HUES64 (cell line): Measurements from ENCODE around the gene ARPC2.

Experiments
- H3K27ac ChIP-seq: 2 replicates; pipeline ENCODE4 v1.7.0; 2013; ENCODE audit warnings: low read depth, low read length, inconsistent platforms
- H3K27me3 ChIP-seq: 2 replicates; pipeline ENCODE4 v1.6.1; 2013; ENCODE audit warnings: mild to moderate bottlenecking, low read length; ENCODE audit not compliant: insufficient read depth
- H3K36me3 ChIP-seq: 2 replicates; pipeline ENCODE4 v1.6.1; 2013; ENCODE audit warnings: mild to moderate bottlenecking, low read length; ENCODE audit not compliant: insufficient read depth
- H3K4me1 ChIP-seq: 2 replicates; pipeline ENCODE4 v1.6.1; 2013; ENCODE audit warnings: mild to moderate bottlenecking, low read length, moderate library complexity; ENCODE audit not compliant: insufficient read depth
- H3K4me3 ChIP-seq: 2 replicates; pipeline ENCODE4 v1.5.1; 2013; ENCODE audit warnings: mild to moderate bottlenecking, low read length, moderate library complexity
- H3K9ac ChIP-seq: 2 replicates; pipeline ENCODE4 v1.6.1; 2013; ENCODE audit warnings: mild to moderate bottlenecking, low read depth, low read length
- H3K9me3 ChIP-seq: 2 replicates; pipeline ENCODE4 v1.6.1; 2013; ENCODE audit warnings: low read depth, low read length; ENCODE audit not compliant: insufficient read depth
- WGBS: fragments of 150-250, 120-280 bp; methylation state at CpG from one replicate; pipeline ENCODE4 v1.1.7; 2013; ENCODE audit warnings: missing lambda C conversion rate; 5-methylcytosine and 5-hydroxymethylcytosine counted together

The ARPC2 gene

DNA sequence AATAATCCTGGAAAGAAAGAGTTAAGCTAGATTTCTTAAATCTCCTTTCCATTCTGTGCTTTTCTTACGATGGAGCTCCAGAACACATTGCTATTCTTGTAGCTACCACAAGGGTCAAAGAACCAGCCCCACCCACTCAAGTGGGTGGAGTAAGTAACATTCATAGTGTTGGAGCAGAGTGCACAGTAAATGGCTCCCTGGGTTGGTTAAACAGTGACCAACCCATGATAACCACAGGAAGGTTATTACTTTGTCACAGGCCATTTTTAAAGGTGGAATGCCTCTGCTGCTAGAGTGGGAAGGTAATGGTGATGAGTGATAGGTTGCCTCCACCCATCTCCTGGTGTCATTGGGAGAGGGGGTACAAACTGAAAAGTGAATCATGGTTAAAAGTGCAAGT, 13.9 kb downstream of the ARPC2 start:
- Histone ChIP-seq H3K4me3 (no peak overlapping the region), H3K9ac (no peak overlapping the region), H3K9me3 (no peaks in the 10 kb centered on the region), H3K36me3 (peaks cover 89% of the 10 kb centered on the region), H3K27me3 (no peaks in the 10 kb centered on the region), H3K27ac (no peak overlapping the region), H3K4me1 (no peaks in the 10 kb centered on the region)
- WGBS, result 83% methylated on average over 1 of the region's 1 CpG

DNA sequence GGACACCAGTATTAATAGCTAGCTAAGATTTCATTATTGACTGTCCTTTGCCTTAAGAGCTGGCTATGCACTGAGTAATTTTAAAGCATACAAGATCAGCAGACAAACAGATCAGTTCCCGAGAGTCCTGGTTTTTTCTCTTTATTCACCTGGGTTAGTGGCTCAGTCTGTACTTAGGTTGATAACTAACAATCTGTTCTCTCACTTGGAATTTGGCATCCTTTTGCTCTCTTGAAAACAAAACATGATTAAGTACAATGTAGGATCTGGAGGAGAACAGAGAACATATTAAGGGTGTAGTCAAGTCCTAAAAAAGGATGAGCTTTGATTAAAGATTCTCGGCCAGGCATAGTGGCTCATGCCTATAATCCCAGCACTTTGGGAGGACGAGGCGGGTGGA, 16.6 kb downstream of the ARPC2 start:
- Histone ChIP-seq H3K4me3 (no peak overlapping the region), H3K27me3 (no peaks in the 10 kb centered on the region), H3K36me3 (peaks cover 98% of the 10 kb centered on the region), H3K27ac (no peak overlapping the region), H3K9ac (no peak overlapping the region), H3K4me1 (no peaks in the 10 kb centered on the region), H3K9me3 (no peaks in the 10 kb centered on the region)
- 97% methylated on average over 4 of the region's 4 CpGs for WGBS

DNA sequence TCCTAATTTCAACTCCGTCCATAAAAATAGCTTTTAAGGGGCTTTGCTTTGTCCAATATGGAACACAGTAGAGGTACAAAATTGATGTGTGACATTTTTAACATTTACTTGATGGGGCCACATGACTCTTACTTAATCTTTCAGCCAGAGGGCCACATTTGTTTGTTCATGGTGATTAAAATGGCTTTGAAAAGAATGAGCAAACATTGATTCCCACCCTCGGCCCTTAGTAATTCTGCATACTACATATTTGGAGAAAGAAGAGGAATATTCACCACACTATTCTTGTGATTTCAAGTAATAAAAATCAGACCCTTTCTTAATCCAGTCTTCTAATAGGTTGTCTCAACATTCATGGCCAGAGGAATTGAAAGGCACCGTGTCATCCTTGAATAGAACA, 17.5 kb downstream of the ARPC2 start:
- H3K27me3 ChIP-seq, result no peaks in the 10 kb centered on the region
- H3K9me3 ChIP-seq, result no peaks in the 10 kb centered on the region
- H3K4me1 ChIP-seq, result no peaks in the 10 kb centered on the region
- peaks cover 98% of the 10 kb centered on the region for H3K36me3 ChIP-seq
- no peak overlapping the region for H3K4me3 ChIP-seq
- WGBS, result 84% methylated on average over 2 of the region's 3 CpGs
- no peak overlapping the region for H3K9ac ChIP-seq
- H3K27ac ChIP-seq, result no peak overlapping the region

DNA sequence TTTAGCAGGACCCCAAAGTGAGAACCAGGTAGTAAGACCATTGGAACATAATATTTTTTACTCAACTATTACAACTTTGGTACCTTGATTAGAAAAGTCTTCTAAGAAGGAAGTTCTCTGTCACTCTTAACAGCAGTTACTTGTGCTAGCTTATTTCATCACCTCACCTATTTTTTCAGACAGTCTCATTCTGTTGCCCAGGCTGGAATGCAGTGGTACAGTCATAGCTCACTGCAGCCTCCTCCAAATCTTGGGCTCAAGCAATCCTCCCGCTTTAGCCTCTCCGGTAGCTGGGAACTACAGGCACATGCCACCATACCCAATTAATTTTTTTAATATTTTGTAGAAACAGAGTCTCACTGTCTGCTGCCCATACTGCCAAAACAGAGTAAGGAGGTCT, 18.0 kb downstream of the ARPC2 start:
- H3K4me1 ChIP-seq, result no peaks in the 10 kb centered on the region
- no peaks in the 10 kb centered on the region for H3K9me3 ChIP-seq
- H3K36me3 ChIP-seq, result peaks cover 98% of the 10 kb centered on the region
- H3K27ac ChIP-seq, result no peak overlapping the region
- WGBS, result 92% methylated on average over 2 of the region's 2 CpGs
- no peaks in the 10 kb centered on the region for H3K27me3 ChIP-seq
- H3K9ac ChIP-seq, result no peak overlapping the region
- H3K4me3 ChIP-seq, result no peak overlapping the region

DNA sequence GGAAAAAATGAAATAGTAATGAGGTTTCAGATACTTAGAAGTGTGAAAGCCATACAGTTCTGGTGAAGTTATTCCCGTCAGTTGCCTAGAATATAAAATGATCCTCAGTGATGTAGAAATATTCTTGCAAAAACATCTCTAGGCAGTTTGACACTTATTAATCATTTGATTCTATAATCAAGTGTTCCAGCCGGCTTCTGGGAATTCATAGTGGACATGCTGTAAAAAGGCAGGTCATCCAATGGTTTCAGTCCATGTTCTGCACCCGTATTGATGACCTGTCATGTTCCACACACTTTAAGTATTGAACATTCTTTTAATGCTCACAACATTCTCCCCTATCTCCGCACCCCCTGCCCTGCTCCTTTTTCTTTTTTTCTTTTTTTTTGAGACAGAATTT, 19.8 kb downstream of the ARPC2 start:
- Histone ChIP-seq H3K9ac (no peak overlapping the region), H3K9me3 (no peaks in the 10 kb centered on the region), H3K27ac (no peak overlapping the region), H3K36me3 (peaks cover 97% of the 10 kb centered on the region), H3K4me3 (no peak overlapping the region), H3K4me1 (no peaks in the 10 kb centered on the region), H3K27me3 (no peaks in the 10 kb centered on the region)
- 93% methylated on average over 4 of the region's 4 CpGs for WGBS

DNA sequence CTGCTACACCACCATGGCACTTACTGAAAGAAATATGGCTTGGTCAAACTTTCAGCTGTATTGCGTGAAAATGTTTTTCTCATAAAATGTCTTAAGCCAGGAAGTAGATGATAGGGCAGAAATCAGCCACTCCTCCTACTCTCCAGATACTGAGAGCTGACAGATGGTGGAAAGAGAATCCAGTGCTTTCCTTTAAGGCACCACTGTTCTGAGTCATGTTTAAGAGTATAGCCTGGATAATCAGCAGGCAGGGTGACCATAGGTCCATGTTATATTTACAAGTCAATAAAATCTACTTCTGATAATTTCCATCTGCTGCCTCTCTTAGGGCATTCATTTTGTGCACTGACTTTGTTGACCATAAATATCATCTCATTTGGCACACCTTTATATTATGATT, 21.9 kb downstream of the ARPC2 start:
- no peaks in the 10 kb centered on the region for H3K27me3 ChIP-seq
- H3K4me1 ChIP-seq, result no peaks in the 10 kb centered on the region
- no peak overlapping the region for H3K4me3 ChIP-seq
- WGBS, result 100% methylated on average over 1 of the region's 1 CpG
- H3K9ac ChIP-seq, result no peak overlapping the region
- H3K9me3 ChIP-seq, result no peaks in the 10 kb centered on the region
- H3K27ac ChIP-seq, result no peak overlapping the region
- peaks cover 99% of the 10 kb centered on the region for H3K36me3 ChIP-seq

DNA sequence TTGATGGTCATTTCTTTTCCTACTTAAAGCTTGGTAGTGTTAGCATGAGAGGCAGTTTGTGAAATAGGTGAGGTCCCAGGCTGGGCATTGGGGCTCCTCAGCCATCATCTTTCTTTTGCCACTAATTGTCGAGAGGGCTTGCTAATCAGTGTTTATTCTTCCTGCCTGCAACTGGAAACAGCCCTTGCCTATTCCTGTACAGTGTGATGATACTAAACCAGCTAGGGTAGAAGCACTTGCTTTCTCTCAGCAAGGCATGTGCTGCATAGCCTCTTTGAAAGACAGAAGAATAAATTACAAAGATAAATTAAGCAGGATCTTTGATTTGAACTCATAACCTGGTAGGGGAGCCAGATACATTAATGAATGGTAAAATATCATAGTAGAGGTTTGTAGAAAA, 27.2 kb downstream of the ARPC2 start:
- 76% methylated on average over 1 of the region's 1 CpG for WGBS
- H3K36me3 ChIP-seq, result peaks cover 98% of the 10 kb centered on the region
- no peaks in the 10 kb centered on the region for H3K27me3 ChIP-seq
- no peak overlapping the region for H3K4me3 ChIP-seq
- no peaks in the 10 kb centered on the region for H3K4me1 ChIP-seq
- no peak overlapping the region for H3K9ac ChIP-seq
- H3K27ac ChIP-seq, result no peak overlapping the region
- no peaks in the 10 kb centered on the region for H3K9me3 ChIP-seq

DNA sequence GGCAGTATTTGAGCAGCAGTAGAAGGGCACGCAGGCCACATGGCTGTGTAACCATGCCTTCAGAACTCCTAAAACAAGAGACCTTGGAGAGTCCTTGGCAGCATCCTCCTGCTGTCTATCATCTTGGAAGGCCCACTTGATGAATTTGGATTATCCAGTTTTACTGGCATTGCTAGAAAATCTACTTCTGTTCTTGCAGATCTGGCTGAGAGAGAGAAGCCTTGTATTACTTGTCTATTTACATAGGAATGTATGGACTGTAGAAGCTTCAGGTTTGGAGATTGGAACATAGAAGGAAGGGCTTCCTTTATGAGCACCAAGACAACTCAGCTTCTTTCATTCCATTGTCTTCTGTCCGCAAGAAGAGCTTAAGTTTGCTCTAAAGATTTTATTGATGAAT, 27.7 kb downstream of the ARPC2 start:
- 95% methylated on average over 2 of the region's 2 CpGs for WGBS
- Histone ChIP-seq H3K4me3 (no peak overlapping the region), H3K27me3 (no peaks in the 10 kb centered on the region), H3K27ac (no peak overlapping the region), H3K4me1 (no peaks in the 10 kb centered on the region), H3K9me3 (no peaks in the 10 kb centered on the region), H3K9ac (no peak overlapping the region), H3K36me3 (peaks cover 98% of the 10 kb centered on the region)

DNA sequence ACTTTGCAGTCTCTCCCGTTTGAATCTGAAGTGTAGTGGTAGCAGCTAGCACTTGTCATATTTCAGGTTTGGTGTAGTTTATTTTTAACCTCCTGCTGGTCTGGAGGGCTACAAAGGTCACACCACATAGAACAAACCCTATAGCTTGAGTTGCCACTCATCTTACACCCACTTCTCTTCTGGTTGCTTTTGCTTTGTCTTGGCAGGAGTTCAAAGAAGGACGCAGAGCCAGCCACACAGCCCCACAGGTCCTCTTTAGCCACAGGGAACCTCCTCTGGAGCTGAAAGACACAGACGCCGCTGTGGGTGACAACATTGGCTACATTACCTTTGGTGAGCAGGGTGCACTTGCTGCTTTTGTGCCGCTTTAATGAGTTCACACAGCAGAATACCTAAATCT, 28.2 kb downstream of the ARPC2 start:
- H3K27me3 ChIP-seq, result no peaks in the 10 kb centered on the region
- H3K27ac ChIP-seq, result no peak overlapping the region
- WGBS, result 94% methylated on average over 4 of the region's 5 CpGs
- no peaks in the 10 kb centered on the region for H3K9me3 ChIP-seq
- H3K4me1 ChIP-seq, result no peaks in the 10 kb centered on the region
- no peak overlapping the region for H3K9ac ChIP-seq
- peaks cover 98% of the 10 kb centered on the region for H3K36me3 ChIP-seq
- H3K4me3 ChIP-seq, result no peak overlapping the region

DNA sequence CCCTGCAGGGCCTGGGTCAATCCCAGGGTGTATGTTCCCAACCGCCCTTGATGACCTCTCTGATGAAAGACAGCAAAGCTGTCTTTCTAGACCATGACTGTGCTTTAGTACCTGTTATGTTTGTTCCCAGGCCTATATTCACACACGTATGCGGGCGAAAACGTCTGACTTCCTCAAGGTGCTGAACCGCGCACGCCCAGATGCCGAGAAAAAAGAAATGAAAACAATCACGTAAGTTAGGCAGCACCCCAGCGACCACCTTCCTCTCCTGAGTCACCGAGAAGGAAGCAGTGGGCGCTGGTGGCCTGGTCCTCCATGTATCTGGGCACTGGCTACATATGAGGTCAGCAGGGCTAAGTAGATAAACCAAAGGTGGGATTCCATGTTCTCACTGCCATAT, 32.7 kb downstream of the ARPC2 start:
- Histone ChIP-seq H3K9ac (no peak overlapping the region), H3K4me1 (no peaks in the 10 kb centered on the region)
- WGBS, result 97% methylated on average over 13 of the region's 13 CpGs

DNA sequence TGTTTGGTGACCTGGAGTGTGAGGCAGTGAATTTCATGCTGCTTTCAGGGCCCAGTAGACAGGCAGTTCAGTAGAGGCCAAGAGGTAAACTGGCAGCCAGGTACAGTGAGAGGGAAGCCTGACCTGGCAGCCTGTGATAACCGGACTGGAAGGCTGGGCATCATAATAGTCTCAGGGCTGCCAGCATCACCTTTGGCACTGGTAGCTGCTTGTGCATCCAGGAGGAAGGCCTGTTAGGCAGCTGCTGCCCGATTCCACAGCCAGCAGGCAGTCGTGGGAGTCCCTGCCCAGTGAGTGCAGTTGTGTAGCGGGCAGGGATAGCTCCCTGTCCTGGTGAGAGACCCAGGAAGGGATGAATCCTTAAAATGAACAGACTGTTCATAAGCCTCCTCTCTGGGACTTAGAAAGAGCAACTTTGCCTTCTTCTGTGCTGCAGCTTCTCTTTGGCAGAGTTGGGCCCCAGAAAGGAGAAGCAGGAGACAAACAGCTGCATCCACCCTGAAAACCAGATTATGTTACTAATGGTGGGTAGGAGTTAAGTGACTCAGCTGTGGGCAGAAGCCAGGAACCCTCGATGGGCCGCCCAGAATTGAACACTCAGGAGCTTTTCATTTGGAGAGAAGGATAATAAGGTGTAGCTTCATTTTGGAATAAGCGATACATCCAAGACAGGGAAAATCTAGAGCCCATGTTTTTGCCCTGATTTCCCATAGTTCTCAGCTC, 35.7 kb downstream of the ARPC2 start:
- Histone ChIP-seq H3K4me1 (no peaks in the 10 kb centered on the region), H3K4me3 (no peak overlapping the region), H3K27ac (no peak overlapping the region), H3K9me3 (no peaks in the 10 kb centered on the region), H3K27me3 (no peaks in the 10 kb centered on the region), H3K9ac (no peak overlapping the region), H3K36me3 (peaks cover 83% of the 10 kb centered on the region)
- WGBS, result 86% methylated on average over 7 of the region's 7 CpGs

More for the DNA sequence above, 32.7 kb downstream of the ARPC2 start:
- H3K27ac ChIP-seq, result no peak overlapping the region
- peaks cover 98% of the 10 kb centered on the region for H3K36me3 ChIP-seq
- H3K9me3 ChIP-seq, result no peaks in the 10 kb centered on the region
- H3K4me3 ChIP-seq, result no peak overlapping the region
- H3K27me3 ChIP-seq, result no peaks in the 10 kb centered on the region

DNA sequence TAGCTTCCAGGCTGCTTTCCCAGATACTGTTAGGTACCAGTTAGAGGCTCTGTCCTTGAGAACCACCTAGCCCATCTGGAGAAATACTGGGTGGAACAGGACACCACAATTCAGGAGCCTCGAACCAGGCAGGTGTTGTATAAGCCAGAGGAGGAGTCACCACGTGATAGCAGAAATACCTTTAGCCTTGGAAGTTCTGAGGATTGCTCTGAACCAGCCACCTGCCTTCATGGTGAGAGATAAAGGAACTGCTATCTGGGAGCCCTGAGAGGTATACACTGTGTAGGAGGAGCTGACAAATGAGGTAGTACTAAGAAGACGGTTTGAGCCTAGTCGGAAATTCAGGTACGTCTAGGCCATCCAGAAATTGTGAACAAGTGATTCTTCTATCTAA, 36.2 kb downstream of the ARPC2 start:
- peaks cover 78% of the 10 kb centered on the region for H3K36me3 ChIP-seq
- no peak overlapping the region for H3K4me3 ChIP-seq
- H3K27me3 ChIP-seq, result no peaks in the 10 kb centered on the region
- no peaks in the 10 kb centered on the region for H3K4me1 ChIP-seq
- WGBS, result 90% methylated on average over 5 of the region's 5 CpGs
- H3K27ac ChIP-seq, result no peak overlapping the region
- H3K9me3 ChIP-seq, result no peaks in the 10 kb centered on the region
- no peak overlapping the region for H3K9ac ChIP-seq
